ENCODE data around the gene NTM. TPM values are rescaled to one million over a fixed set of nuclear protein-coding genes. Genes with fewer than 3 reads are reported as not detected.

Gene NTM
- total RNA-seq, 2 donors from 2014 or later, result not detected

GRCh38 chr11:132248580-132248979, 878.2 kb downstream of the NTM start:
- Histone ChIP-seq H3K27ac (no peak overlapping the region), H3K36me3 (no peaks in the 10 kb centered on the region), H3K27me3 (replicated peaks; ENCODE audit: insufficient read depth) (no peaks in the 10 kb centered on the region), H3K4me3 (no peak overlapping the region), H3K9me3 (no peaks in the 10 kb centered on the region), H3K4me1 (ENCODE audit: control insufficient read depth in 1 of 2, low read depth in 2 of 2) (no peaks in the 10 kb centered on the region)
- TF ChIP-seq CTCF (IDR thresholded peaks at IDR 0.05), result no peak
- DNase-seq (ENCODE audit: low spot score) (no peak), ATAC-seq (ENCODE audit: insufficient number of reproducible peaks, low FRiP score, low read depth) (no peak)

- Histone ChIP-seq H3K4me3 (no peak overlapping the region), H3K36me3 (no peaks in the 10 kb centered on the region), H3K27ac (no peak overlapping the region), H3K27me3 (replicated peaks; ENCODE audit: insufficient read depth) (no peaks in the 10 kb centered on the region), H3K4me1 (ENCODE audit: control insufficient read depth in 1 of 2, low read depth in 2 of 2) (no peaks in the 10 kb centered on the region), H3K9me3 (no peaks in the 10 kb centered on the region)
- ATAC-seq (ENCODE audit: insufficient number of reproducible peaks, low FRiP score, low read depth) (no peak), DNase-seq (ENCODE audit: low spot score) (no peak)
- TF ChIP-seq CTCF (IDR thresholded peaks at IDR 0.05), result no peak
Measured at GRCh38 chr11:132249256-132249655, 878.8 kb downstream of the NTM start.

- Histone ChIP-seq H3K27ac (no peak overlapping the region), H3K27me3 (replicated peaks; ENCODE audit: insufficient read depth) (no peaks in the 10 kb centered on the region), H3K9me3 (no peaks in the 10 kb centered on the region), H3K4me3 (no peak overlapping the region), H3K36me3 (no peaks in the 10 kb centered on the region), H3K4me1 (ENCODE audit: control insufficient read depth in 1 of 2, low read depth in 2 of 2) (no peaks in the 10 kb centered on the region)
- ATAC-seq (ENCODE audit: insufficient number of reproducible peaks, low FRiP score, low read depth), result no peak
- TF ChIP-seq CTCF (IDR thresholded peaks at IDR 0.05), result no peak
- DNase-seq (ENCODE audit: low spot score), result no peak
Measured at GRCh38 chr11:132251061-132251460, 880.6 kb downstream of the NTM start.

- Histone ChIP-seq H3K36me3 (no peaks in the 10 kb centered on the region), H3K27ac (no peak overlapping the region), H3K4me1 (ENCODE audit: control insufficient read depth in 1 of 2, low read depth in 2 of 2) (no peaks in the 10 kb centered on the region), H3K27me3 (replicated peaks; ENCODE audit: insufficient read depth) (no peaks in the 10 kb centered on the region), H3K4me3 (no peak overlapping the region), H3K9me3 (no peaks in the 10 kb centered on the region)
- no peak for TF ChIP-seq CTCF (IDR thresholded peaks at IDR 0.05)
- DNase-seq (ENCODE audit: low spot score), result no peak
- ATAC-seq (ENCODE audit: insufficient number of reproducible peaks, low FRiP score, low read depth), result no peak
Measured at GRCh38 chr11:132253469-132254264, 883.3 kb downstream of the NTM start.

GRCh38 chr11:132254906-132255305, 884.5 kb downstream of the NTM start:
- ATAC-seq (ENCODE audit: insufficient number of reproducible peaks, low FRiP score, low read depth), result no peak
- Histone ChIP-seq H3K4me3 (no peak overlapping the region), H3K4me1 (ENCODE audit: control insufficient read depth in 1 of 2, low read depth in 2 of 2) (no peaks in the 10 kb centered on the region), H3K36me3 (no peaks in the 10 kb centered on the region), H3K27me3 (replicated peaks; ENCODE audit: insufficient read depth) (no peaks in the 10 kb centered on the region), H3K9me3 (no peaks in the 10 kb centered on the region), H3K27ac (no peak overlapping the region)
- no peak for DNase-seq (ENCODE audit: low spot score)
- no peak for TF ChIP-seq CTCF (IDR thresholded peaks at IDR 0.05)
